Heart left ventricle (tissue), 16 donors: ENCODE measurements around the gene DNM3. TPM values are rescaled to one million over a fixed set of nuclear protein-coding genes. Genes with fewer than 3 reads are reported as not detected.

Experiments
- ATAC-seq, 4 donors: fragments of 200-7000 bp; cut with Tn5 transposase; one replicate each; pipeline ENCODE4 v1.9.1; 2020 to 2022; ENCODE audit warnings: moderate library complexity in 4 of 4, mild to moderate bottlenecking in 3 of 4, moderate number of reproducible peaks in 1 of 4
- DNase-seq, 5 donors: peaks; one replicate each; pipeline ENCODE4 v3.0.0-alpha.2; 2020
- H3K27ac ChIP-seq, 12 donors: fragments of 200-600 bp; sonication (generic) in 4 of 12; one replicate each; pipeline versions ENCODE4 v1.5.0 to v1.8.0; 2016 to 2022; ENCODE audit warnings: mild to moderate bottlenecking in 2 of 12
- H3K27me3 ChIP-seq, 9 donors: fragments of 200-600 bp; sonication (generic) in 2 of 9; one replicate each; pipeline versions ENCODE4 v1.5.1 to v1.8.0; 2016 to 2022; ENCODE audit warnings: mild to moderate bottlenecking in 3 of 9
- H3K36me3 ChIP-seq, 9 donors: fragments of 200-600 bp; sonication (generic) in 2 of 9; one replicate each; pipeline versions ENCODE4 v1.5.0 to v1.8.0; 2018 to 2022; ENCODE audit warnings: mild to moderate bottlenecking in 2 of 9
- H3K4me1 ChIP-seq, 12 donors: fragments of 200-600 bp; sonication (generic) in 4 of 12; one replicate each; pipeline versions ENCODE4 v1.5.0 to v1.8.0; 2016 to 2022; ENCODE audit warnings: mild to moderate bottlenecking in 3 of 12
- H3K4me3 ChIP-seq, 12 donors: fragments of 200-600 bp; sonication (generic) in 4 of 12; one replicate each; pipeline versions ENCODE4 v1.5.0 to v1.8.0; 2017 to 2022; ENCODE audit warnings: mild to moderate bottlenecking in 9 of 12, moderate library complexity in 4 of 12
- H3K9me3 ChIP-seq, 12 donors: fragments of 200-600 bp; sonication (generic) in 4 of 12; one replicate each; pipeline versions ENCODE4 v1.5.0 to v1.8.0; 2016 to 2022; ENCODE audit warnings: mild to moderate bottlenecking in 1 of 12
- POLR2A ChIP-seq, 2 donors: fragments of 450-650 bp; IDR thresholded peaks; one replicate each; pipeline ENCODE4 v1.6.1; 2017; ENCODE audit warnings: antibody characterized with exemption in 2 of 2, mild to moderate bottlenecking in 2 of 2, moderate library complexity in 2 of 2
- WGBS, 4 donors: extraction: QIAGEN DNeasy Blood & Tissue Kit in 2 of 4; methylation state at CpG; one replicate each; pipeline versions ENCODE4 v1.1.5 to v1.1.7; 2013 to 2018; 5-methylcytosine and 5-hydroxymethylcytosine counted together
- intact Hi-C, 10 donors: fragments of 100-400 bp; cut with DNase I; formaldehyde crosslinking; loops; one replicate each; pipeline versions ENCODE4 v1.11.1 to v1.14.2; 2022
- polyA plus RNA-seq, 2 donors: library from polyadenylated mRNA; stranded (reverse); fragments of 200-250 nt; gene quantifications; one replicate each; pipeline ENCODE4 v1.2.3, GENCODE V29; 2013
- total RNA-seq, 9 donors: library from RNA; depleted of rRNA in 2 of 9; stranded (reverse); fragments of >200 nt in 2 of 9; fragmentation: NEBNext Ultra II Directional in 3 of 9; extraction: Animal tissue kit (Norgen Biotek cat#: 25700) in 3 of 9; gene quantifications; one replicate each; pipeline versions ENCODE4 v1.1.0 to v1.2.4, GENCODE V29; 2016 to 2023
- TF ChIP-seq, protein P1 (sequence below), 12 donors: fragments of 200-600 bp; sonication (generic) in 4 of 12; IDR thresholded peaks; one replicate each; pipeline versions ENCODE4 v1.5.0 to v1.8.0; 2018 to 2022; ENCODE audit warnings: antibody characterized with exemption in 12 of 12, mild to moderate bottlenecking in 5 of 12
- donor health status: ischemic (EF 13 %, LVEDD 7.1; RV severe dilation, severe dysfunction).
- donor health status: healthy with polysubstance abuse.
- donor health status: DM: no; HTN: yes; CAD: no.
- donor health status: DM: no; HTN: no; CAD: no.
- donor health status: ischemic (EF 25% LVEDD 6.9; RV normal size, moderate dysfunction).
- donor health status: ischemic (EF 25% LVEDD 5.7; RV mildly dilated, moderate dysfunction).
- donor health status: healthy.
- donor health status: DM: yes; HTN: yes; CAD: no.
- donor health status: ischemic (EF 35%, LVEDD 5.7; RV mildly dilated, moderate dysfunction).
- donor health status: nonischemic (EF 11% LVEDD 7.7; RV severe dilation, severe dysfunction).
- donor health status: DM: yes; HTN: yes; CAD: no.
- donor health status: PGD.
- donor health status: ischemic (EF 29% LVEDD 5.4; RV normal size, mild dysfunction).
- donor health status: nonischemic (EF 23%, LVEDD 6.1; RV moderate dilation, normal function).

Gene DNM3
- total and polyA plus RNA-seq, 11 donors: 0.44 to 3.9 (median 1.9) TPM

- Histone ChIP-seq H3K9me3 (no peaks in the 10 kb centered on the region), H3K4me1 (peaks cover 0 to 2% (median 0%) of the 10 kb centered on the region in 12 donors), H3K27me3 (no peaks in the 10 kb centered on the region), H3K36me3 (peaks cover 0 to 98% (median 91%) of the 10 kb centered on the region in 9 donors), H3K4me3 (no peak overlapping the region), H3K27ac (no peak overlapping the region)
- intact Hi-C loops: no loop called here
- no peak for TF ChIP-seq POLR2A (IDR thresholded peaks at IDR 0.05)
- TF ChIP-seq, protein P1, sequence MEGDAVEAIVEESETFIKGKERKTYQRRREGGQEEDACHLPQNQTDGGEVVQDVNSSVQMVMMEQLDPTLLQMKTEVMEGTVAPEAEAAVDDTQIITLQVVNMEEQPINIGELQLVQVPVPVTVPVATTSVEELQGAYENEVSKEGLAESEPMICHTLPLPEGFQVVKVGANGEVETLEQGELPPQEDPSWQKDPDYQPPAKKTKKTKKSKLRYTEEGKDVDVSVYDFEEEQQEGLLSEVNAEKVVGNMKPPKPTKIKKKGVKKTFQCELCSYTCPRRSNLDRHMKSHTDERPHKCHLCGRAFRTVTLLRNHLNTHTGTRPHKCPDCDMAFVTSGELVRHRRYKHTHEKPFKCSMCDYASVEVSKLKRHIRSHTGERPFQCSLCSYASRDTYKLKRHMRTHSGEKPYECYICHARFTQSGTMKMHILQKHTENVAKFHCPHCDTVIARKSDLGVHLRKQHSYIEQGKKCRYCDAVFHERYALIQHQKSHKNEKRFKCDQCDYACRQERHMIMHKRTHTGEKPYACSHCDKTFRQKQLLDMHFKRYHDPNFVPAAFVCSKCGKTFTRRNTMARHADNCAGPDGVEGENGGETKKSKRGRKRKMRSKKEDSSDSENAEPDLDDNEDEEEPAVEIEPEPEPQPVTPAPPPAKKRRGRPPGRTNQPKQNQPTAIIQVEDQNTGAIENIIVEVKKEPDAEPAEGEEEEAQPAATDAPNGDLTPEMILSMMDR (IDR thresholded peaks at IDR 0.05): no peak
- ATAC-seq (no peak), DNase-seq (no peak)
- 81 to 95% (median 93%) methylated on average over 4 of the region's 4 CpGs for WGBS, 4 donors
Measured at GRCh38 chr1:171794085-171794484, 47.2 kb upstream of the DNM3 start.

DNA sequence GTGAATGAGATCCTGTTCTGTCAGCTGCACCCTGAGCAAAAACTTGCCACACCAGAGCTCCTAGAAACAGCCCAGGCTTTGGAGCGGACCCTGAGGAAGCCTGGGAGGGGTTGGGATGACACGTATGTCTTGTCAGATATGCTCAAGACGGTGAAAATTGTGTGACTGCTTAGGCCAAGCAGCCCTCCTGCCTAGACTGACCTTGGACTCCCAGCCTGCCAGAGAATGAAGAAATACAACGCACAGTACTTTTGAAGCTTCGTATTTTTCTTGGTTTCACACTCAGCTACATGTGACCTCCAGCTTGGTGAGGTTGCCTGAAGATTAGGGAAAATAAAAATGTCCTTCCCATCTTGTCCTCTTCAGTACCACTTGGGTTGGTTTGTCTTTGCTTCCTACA, 44.7 kb upstream of the DNM3 start:
- Histone ChIP-seq H3K36me3 (peaks cover 0 to 73% (median 66%) of the 10 kb centered on the region in 9 donors), H3K9me3 (no peaks in the 10 kb centered on the region), H3K4me3 (no peak overlapping the region), H3K4me1 (peaks cover 0 to 6% (median 0%) of the 10 kb centered on the region in 12 donors), H3K27ac (no peak overlapping the region), H3K27me3 (no peaks in the 10 kb centered on the region)
- ATAC-seq (no peak), DNase-seq (no peak)
- intact Hi-C loops: no loop called here
- 91 to 94% (median 91%) methylated on average over 5 of the region's 5 CpGs for WGBS, 4 donors
- no peak for TF ChIP-seq POLR2A (IDR thresholded peaks at IDR 0.05)
- TF ChIP-seq, protein P1 (IDR thresholded peaks at IDR 0.05): no peak

GRCh38 chr1:171798311-171798710, 43.0 kb upstream of the DNM3 start:
- Histone ChIP-seq H3K27ac (no peak overlapping the region), H3K4me3 (no peak overlapping the region), H3K9me3 (no peaks in the 10 kb centered on the region), H3K4me1 (peaks cover 0 to 20% (median 3%) of the 10 kb centered on the region in 12 donors), H3K27me3 (no peaks in the 10 kb centered on the region), H3K36me3 (peaks cover 0 to 56% (median 49%) of the 10 kb centered on the region in 9 donors)
- WGBS, 4 donors: 89 to 93% (median 91%) methylated on average over 3 of the region's 3 CpGs
- ATAC-seq: no peak
- no peak for DNase-seq
- intact Hi-C loops: no loop called here
- TF ChIP-seq POLR2A (IDR thresholded peaks at IDR 0.05): no peak
- TF ChIP-seq, protein P1 (IDR thresholded peaks at IDR 0.05): no peak

DNA sequence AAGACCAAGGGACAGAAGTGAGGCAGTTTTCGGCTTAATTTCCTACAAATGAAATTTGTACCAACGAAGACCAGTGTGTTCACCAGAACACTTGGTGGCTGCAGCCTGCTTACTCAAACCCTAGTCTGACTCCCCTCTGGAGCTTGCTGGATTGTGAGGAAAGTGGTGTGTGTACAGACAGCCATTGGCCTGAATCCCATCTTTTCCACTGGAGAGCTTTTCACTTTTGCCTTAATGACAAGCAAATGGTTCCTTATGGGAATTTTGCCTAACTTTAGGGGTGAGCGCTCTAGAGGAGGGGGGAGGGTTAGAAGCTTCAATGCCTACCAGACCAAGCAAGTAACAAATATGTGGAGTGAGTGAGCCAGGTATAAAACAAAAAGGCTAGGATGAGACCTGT, 42.5 kb upstream of the DNM3 start:
- Histone ChIP-seq H3K36me3 (peaks cover 0 to 51% (median 45%) of the 10 kb centered on the region in 9 donors), H3K9me3 (no peaks in the 10 kb centered on the region), H3K27me3 (no peaks in the 10 kb centered on the region), H3K27ac (no peak overlapping the region), H3K4me3 (no peak overlapping the region), H3K4me1 (peaks cover 0 to 25% (median 6%) of the 10 kb centered on the region in 12 donors)
- intact Hi-C loops: no loop called here
- TF ChIP-seq POLR2A (IDR thresholded peaks at IDR 0.05): no peak
- TF ChIP-seq, protein P1 (IDR thresholded peaks at IDR 0.05): no peak
- no peak for ATAC-seq
- DNase-seq: no peak
- WGBS, 4 donors: 82 to 91% (median 86%) methylated on average over 3 of the region's 3 CpGs
